Natural killer cell (primary cell): ENCODE results near the gene KLHL24. TPM values are rescaled to one million over a fixed set of nuclear protein-coding genes. Genes with fewer than 3 reads are reported as not detected.

ENCODE experiments used
- ATAC-seq, 3 donors: fragments of 150-1000 bp in 2 of 3; fragments of 200-7000 bp in 1 of 3; cut with Tn5 transposase; 1 replicate in 1 of 3; 2 replicates in 2 of 3; pipeline ENCODE4 v1.10.0; 2021; ENCODE audit warnings: mild to moderate bottlenecking in 2 of 3, moderate library complexity in 2 of 3
- DNase-seq, 2 donors: peaks; one replicate each; pipeline versions ENCODE4 v3.0.0 to v3.0.0-alpha.2; 2013 to 2021; ENCODE audit warnings: mixed read lengths in 1 of 2
- H3K27ac ChIP-seq: one replicate; pipeline ENCODE4 v1.5.1; 2013; ENCODE audit warnings: mild to moderate bottlenecking, low read length
- H3K27me3 ChIP-seq: one replicate; pipeline ENCODE4 v1.6.1; 2013; ENCODE audit warnings: low read length; ENCODE audit not compliant: control insufficient read depth, insufficient read depth
- H3K36me3 ChIP-seq: one replicate; pipeline ENCODE4 v1.6.1; 2013; ENCODE audit warnings: low read length; ENCODE audit not compliant: control insufficient read depth, insufficient read depth
- H3K4me1 ChIP-seq: one replicate; pipeline ENCODE4 v1.6.1; 2013; ENCODE audit warnings: low read length; ENCODE audit not compliant: control insufficient read depth, insufficient read depth
- H3K4me3 ChIP-seq: one replicate; pipeline ENCODE4 v1.5.1; 2013; ENCODE audit warnings: low read length
- H3K9me3 ChIP-seq: one replicate; pipeline ENCODE4 v1.6.1; 2013; ENCODE audit warnings: low read length; ENCODE audit not compliant: control insufficient read depth, insufficient read depth
- H3K27ac Mint-ChIP-seq, 2 donors: one replicate each; pipeline ENCODE4 v1.8.0; 2022; ENCODE audit warnings: mild to moderate bottlenecking in 2 of 2, mixed read lengths in 2 of 2, moderate library complexity in 1 of 2
- H3K27me3 Mint-ChIP-seq, 2 donors: one replicate each; pipeline ENCODE4 v1.8.0; 2022; ENCODE audit warnings: low read depth in 2 of 2, mixed read lengths in 2 of 2
- H3K36me3 Mint-ChIP-seq: one replicate; pipeline ENCODE4 v1.8.0; 2022; ENCODE audit warnings: mixed read lengths
- H3K4me1 Mint-ChIP-seq, 2 donors: one replicate each; pipeline ENCODE4 v1.8.0; 2022; ENCODE audit warnings: mixed read lengths in 2 of 2
- H3K4me3 Mint-ChIP-seq: one replicate; pipeline ENCODE4 v1.8.0; 2022; ENCODE audit warnings: mild to moderate bottlenecking, moderate library complexity, mixed read lengths
- H3K9me3 Mint-ChIP-seq, 2 donors: one replicate each; pipeline ENCODE4 v1.8.0; 2022; ENCODE audit warnings: mixed read lengths in 2 of 2
- CTCF ChIP-seq: fragments of 200-600 bp; IDR thresholded peaks from one replicate; pipeline ENCODE4 v1.8.0; 2022; ENCODE audit warnings: antibody characterized with exemption
- WGBS: methylation state at CpG from one replicate; pipeline ENCODE4 v1.1.7; 2013; ENCODE audit warnings: missing lambda C conversion rate; ENCODE audit not compliant: insufficient coverage; 5-methylcytosine and 5-hydroxymethylcytosine counted together
- intact Hi-C: fragments of 100-400 bp; cut with micrococcal nuclease; formaldehyde crosslinking; loops from one replicate; pipeline ENCODE4 v1.14.2; 2022
- total RNA-seq, 4 donors: library from RNA; stranded (reverse); fragments of 120-200 nt in 1 of 4; gene quantifications; one replicate each; pipeline versions ENCODE4 v1.2.3 to v1.2.4, GENCODE V29; 2013 to 2022

Gene KLHL24
- total RNA-seq, 3 donors from 2014 or later (not counting 1 experiment from before 2014, with no cell fraction given) = 140 to 189 (median 177) TPM

GRCh38 chr3:183641882-183642281, 6.5 kb downstream of the KLHL24 start:
- H3K27me3 ChIP-seq = no peaks in the 10 kb centered on the region
- H3K4me3 Mint-ChIP-seq = no peak overlapping the region
- H3K9me3 ChIP-seq = no peaks in the 10 kb centered on the region
- WGBS = 100% methylated on average over 2 of the region's 2 CpGs
- intact Hi-C loops = no loop called here
- H3K27me3 Mint-ChIP-seq = no peaks in the 10 kb centered on the region
- ATAC-seq (no peak), DNase-seq (no peak)
- H3K4me1 Mint-ChIP-seq = peaks cover 29 to 33% of the 10 kb centered on the region in 2 donors
- H3K36me3 Mint-ChIP-seq = no peaks in the 10 kb centered on the region
- peak overlapping the region in 1 of 2 donors; percentile 10 for H3K27ac Mint-ChIP-seq
- TF ChIP-seq CTCF = no peak
- H3K27ac ChIP-seq = no peak overlapping the region
- peaks cover 22% of the 10 kb centered on the region for H3K4me1 ChIP-seq
- no peaks in the 10 kb centered on the region for H3K9me3 Mint-ChIP-seq
- no peak overlapping the region for H3K4me3 ChIP-seq
- H3K36me3 ChIP-seq = peaks cover 6% of the 10 kb centered on the region

GRCh38 chr3:183644244-183644643, 8.8 kb downstream of the KLHL24 start:
- no peak overlapping the region for H3K4me3 ChIP-seq
- WGBS = no CpG with 5 or more reads among the region's 1 CpG
- DNase-seq (no peak), ATAC-seq (no peak)
- no peaks in the 10 kb centered on the region for H3K27me3 Mint-ChIP-seq
- H3K27ac Mint-ChIP-seq = no peak overlapping the region
- peaks cover 11% of the 10 kb centered on the region for H3K4me1 ChIP-seq
- no peak for TF ChIP-seq CTCF
- H3K4me1 Mint-ChIP-seq = peaks cover 17 to 31% of the 10 kb centered on the region in 2 donors
- H3K9me3 ChIP-seq = no peaks in the 10 kb centered on the region
- H3K9me3 Mint-ChIP-seq = no peaks in the 10 kb centered on the region
- no peak overlapping the region for H3K4me3 Mint-ChIP-seq
- H3K36me3 Mint-ChIP-seq = no peaks in the 10 kb centered on the region
- H3K27ac ChIP-seq = no peak overlapping the region
- H3K36me3 ChIP-seq = peaks cover 6% of the 10 kb centered on the region
- intact Hi-C loops = no loop called here
- no peaks in the 10 kb centered on the region for H3K27me3 ChIP-seq

GRCh38 chr3:183645254-183645653, 9.8 kb downstream of the KLHL24 start:
- Mint-ChIP-seq H3K4me3 (no peak overlapping the region), H3K27me3 (no peaks in the 10 kb centered on the region), H3K27ac (no peak overlapping the region), H3K4me1 (peaks cover 11 to 24% of the 10 kb centered on the region in 2 donors), H3K9me3 (no peaks in the 10 kb centered on the region), H3K36me3 (peaks cover 7% of the 10 kb centered on the region)
- H3K4me3 ChIP-seq = no peak overlapping the region
- no peak for ATAC-seq
- intact Hi-C loops = no loop called here
- DNase-seq = no peak
- WGBS = 100% methylated on average over 1 of the region's 2 CpGs
- no peaks in the 10 kb centered on the region for H3K27me3 ChIP-seq
- TF ChIP-seq CTCF = no peak
- H3K36me3 ChIP-seq = peaks cover 7% of the 10 kb centered on the region
- H3K27ac ChIP-seq = no peak overlapping the region
- peaks cover 4% of the 10 kb centered on the region for H3K4me1 ChIP-seq
- no peaks in the 10 kb centered on the region for H3K9me3 ChIP-seq

- no peak overlapping the region for H3K4me3 Mint-ChIP-seq
- Histone ChIP-seq H3K9me3 (peaks cover 25% of the 10 kb centered on the region), H3K27ac (no peak overlapping the region), H3K27me3 (no peaks in the 10 kb centered on the region), H3K4me3 (no peak overlapping the region), H3K36me3 (peaks cover 35% of the 10 kb centered on the region), H3K4me1 (no peaks in the 10 kb centered on the region)
- intact Hi-C loops = no loop called here
- peaks cover 32% of the 10 kb centered on the region for H3K36me3 Mint-ChIP-seq
- no peaks in the 10 kb centered on the region for H3K27me3 Mint-ChIP-seq
- DNase-seq (no peak), ATAC-seq (no peak)
- 98% methylated on average over 4 of the region's 4 CpGs for WGBS
- H3K4me1 Mint-ChIP-seq = peaks cover 8 to 14% of the 10 kb centered on the region in 2 donors
- H3K27ac Mint-ChIP-seq = no peak overlapping the region
- peaks cover 6 to 13% of the 10 kb centered on the region in 2 donors for H3K9me3 Mint-ChIP-seq
- no peak for TF ChIP-seq CTCF
These were observed 15.1 kb downstream of the KLHL24 start for GRCh38 chr3:183650554-183650953.
